IMR-90 (cell line): Measurements from ENCODE around the gene MAVS. TPM values are rescaled to one million over a fixed set of nuclear protein-coding genes. Genes with fewer than 3 reads are reported as not detected.

Experiments
- ATAC-seq: fragments of 200-7000 bp; cut with Tn5 transposase; 2 replicates; pipeline ENCODE4 v1.9.1; 2020; ENCODE audit warnings: low read depth, mild to moderate bottlenecking, moderate library complexity
- BruUV-seq: library from RNA; stranded (reverse); fragments of 400-500 nt; replicated peaks from 2 replicates; lab custom pipeline; 2021; lab: Mats Ljungman, UMichigan
- CTCF ChIA-PET: fragments of 300-600 bp; formaldehyde crosslinking; extraction: SDS; loops from one replicate; lab custom pipeline; 2021; ENCODE audit warnings: antibody characterized with exemption; lab: Yijun Ruan, JAX
- POLR2A ChIA-PET: fragments of 300-600 bp; sonication (Branson Sonifier 250); formaldehyde crosslinking; loops from one replicate; lab custom pipeline; 2022; ENCODE audit warnings: antibody characterized with exemption; ENCODE audit not compliant: unreplicated experiment; lab: Charles Lee
- DNase-seq: peaks from one replicate; pipeline ENCODE4 v3.0.0; 2013
- H2AFZ ChIP-seq: replicated peaks from 2 replicates; pipeline ENCODE3; 2013; ENCODE audit warnings: low read length, mild to moderate bottlenecking; ENCODE audit not compliant: poor library complexity
- H2AK5ac ChIP-seq: 2 replicates; pipeline ENCODE4 v1.6.1; 2013; ENCODE audit warnings: low read depth, low read length, inconsistent platforms
- H2AK9ac ChIP-seq: replicated peaks from 2 replicates; pipeline ENCODE3; 2013; ENCODE audit warnings: mild to moderate bottlenecking, low read depth, low read length, moderate library complexity; ENCODE audit not compliant: poor library complexity
- H2BK120ac ChIP-seq: 2 replicates; pipeline ENCODE4 v1.6.1; 2013; ENCODE audit warnings: low read depth, low read length, inconsistent platforms
- H2BK15ac ChIP-seq: 3 replicates; pipeline ENCODE4 v1.6.1; 2013; ENCODE audit warnings: low read depth, low read length, inconsistent platforms
- H2BK20ac ChIP-seq: 2 replicates; pipeline ENCODE4 v1.6.1; 2013; ENCODE audit warnings: low read depth, mild to moderate bottlenecking, inconsistent platforms, low read length, moderate library complexity
- H2BK5ac ChIP-seq: 2 replicates; pipeline ENCODE4 v1.6.1; 2013; ENCODE audit warnings: mild to moderate bottlenecking, low read depth, low read length, inconsistent platforms; ENCODE audit not compliant: poor library complexity, severe bottlenecking
- H3K14ac ChIP-seq: replicated peaks from 2 replicates; pipeline ENCODE4 v1.6.1; 2013; ENCODE audit warnings: low read depth, low read length, inconsistent platforms
- H3K18ac ChIP-seq: 2 replicates; pipeline ENCODE4 v1.6.1; 2013; ENCODE audit warnings: low read depth, low read length, control low read depth
- H3K23ac ChIP-seq: 2 replicates; pipeline ENCODE4 v1.6.1; 2013; ENCODE audit warnings: low read depth, low read length, inconsistent platforms
- H3K27ac ChIP-seq: 2 replicates; pipeline ENCODE4 v1.5.1; 2013; ENCODE audit warnings: mild to moderate bottlenecking, control low read depth, low read length; ENCODE audit not compliant: insufficient read depth
- H3K27me3 ChIP-seq: 2 replicates; pipeline ENCODE4 v1.6.1; 2013; ENCODE audit warnings: low read length; ENCODE audit not compliant: control insufficient read depth, insufficient read depth
- H3K36me3 ChIP-seq: 2 replicates; pipeline ENCODE4 v1.6.1; 2013; ENCODE audit warnings: low read length, mixed read lengths; ENCODE audit not compliant: control insufficient read depth, insufficient read depth
- H3K4ac ChIP-seq: 2 replicates; pipeline ENCODE4 v1.6.1; 2013; ENCODE audit warnings: low read depth, low read length, inconsistent platforms
- H3K4me1 ChIP-seq: 2 replicates; pipeline ENCODE4 v1.6.1; 2013; ENCODE audit warnings: low read length, mixed read lengths; ENCODE audit not compliant: control insufficient read depth, insufficient read depth
- H3K4me2 ChIP-seq: 2 replicates; pipeline ENCODE4 v1.6.1; 2013; ENCODE audit warnings: low read depth, mild to moderate bottlenecking, control low read depth, low read length, moderate library complexity
- H3K4me3 ChIP-seq: 2 replicates; pipeline ENCODE4 v1.5.1; 2013; ENCODE audit warnings: low read depth, mild to moderate bottlenecking, control low read depth, low read length, moderate library complexity; ENCODE audit not compliant: insufficient read depth
- H3K56ac ChIP-seq: 2 replicates; pipeline ENCODE4 v1.6.1; 2013; ENCODE audit warnings: low read length, inconsistent platforms; ENCODE audit not compliant: insufficient read depth; ENCODE audit errors: extremely low read depth
- H3K79me1 ChIP-seq, 2 experiments: 2 replicates each; pipeline ENCODE4 v1.6.1; 2013; ENCODE audit warnings: low read length in 2 of 2, inconsistent platforms in 1 of 2, low read depth in 1 of 2
- H3K9ac ChIP-seq: 2 replicates; pipeline ENCODE4 v1.6.1; 2013; ENCODE audit warnings: low read depth, low read length, control low read depth
- H3K9me1 ChIP-seq: 2 replicates; pipeline ENCODE4 v1.6.1; 2013; ENCODE audit warnings: low read length, inconsistent platforms; ENCODE audit not compliant: insufficient read depth
- H3K9me3 ChIP-seq: 2 replicates; pipeline ENCODE4 v1.6.1; 2013; ENCODE audit warnings: low read length; ENCODE audit not compliant: control insufficient read depth, insufficient read depth
- H4K20me1 ChIP-seq: 2 replicates; pipeline ENCODE4 v1.6.1; 2013; ENCODE audit warnings: low read length, inconsistent platforms; ENCODE audit not compliant: insufficient read depth
- H4K5ac ChIP-seq: 2 replicates; pipeline ENCODE4 v1.6.1; 2013; ENCODE audit warnings: mild to moderate bottlenecking, low read depth, low read length, control low read depth
- H4K8ac ChIP-seq, 2 experiments: 2 replicates each; pipeline ENCODE4 v1.6.1; 2013; ENCODE audit warnings: low read depth in 2 of 2, low read length in 2 of 2, control low read depth in 1 of 2, inconsistent platforms in 1 of 2
- H4K91ac ChIP-seq: 2 replicates; pipeline ENCODE4 v1.6.1; 2013; ENCODE audit warnings: low read depth, low read length, inconsistent platforms; ENCODE audit not compliant: insufficient read depth
- CEBPB ChIP-seq: IDR thresholded peaks from 2 replicates; pipeline ENCODE4 v1.6.1; 2012; ENCODE audit warnings: low read depth, low read length, improper control_type of control experiment
- CHD1 ChIP-seq: IDR thresholded peaks from 2 replicates; pipeline ENCODE4 v1.6.1; 2012; ENCODE audit warnings: low read depth, low read length, improper control_type of control experiment
- FOS ChIP-seq: fragments of 150-350 bp; IDR thresholded peaks from 2 replicates; pipeline ENCODE4 v1.6.1; 2016; ENCODE audit warnings: low read depth, low read length
- MAFK ChIP-seq: IDR thresholded peaks from 2 replicates; pipeline ENCODE4 v1.6.1; 2012; ENCODE audit warnings: low read depth, low read length, improper control_type of control experiment
- MAZ ChIP-seq: IDR thresholded peaks from 2 replicates; pipeline ENCODE4 v1.6.1; 2012; ENCODE audit warnings: low read depth, mild to moderate bottlenecking, low read length, improper control_type of control experiment, moderate library complexity, borderline replicate concordance
- MXI1 ChIP-seq: IDR thresholded peaks from 2 replicates; pipeline ENCODE4 v1.6.1; 2012; ENCODE audit warnings: low read depth, mild to moderate bottlenecking, low read length, moderate library complexity, borderline replicate concordance
- NFE2L2 ChIP-seq: fragments of 150-350 bp; IDR thresholded peaks from 2 replicates; pipeline ENCODE4 v1.6.1; 2016; ENCODE audit warnings: low read depth, mild to moderate bottlenecking, low read length
- POLR2A ChIP-seq: IDR thresholded peaks from 2 replicates; pipeline ENCODE4 v1.6.1; 2012; ENCODE audit warnings: mild to moderate bottlenecking, low read depth, low read length
- RAD21 ChIP-seq: IDR thresholded peaks from 2 replicates; pipeline ENCODE4 v1.6.1; 2012; ENCODE audit warnings: low read length, improper control_type of control experiment
- RCOR1 ChIP-seq: IDR thresholded peaks from 2 replicates; pipeline ENCODE4 v1.6.1; 2012; ENCODE audit warnings: mild to moderate bottlenecking, low read length, improper control_type of control experiment; ENCODE audit not compliant: insufficient replicate concordance
- SMC3 ChIP-seq: fragments of 150-350 bp; IDR thresholded peaks from 2 replicates; pipeline ENCODE4 v1.6.1; 2016; ENCODE audit warnings: low read depth, mild to moderate bottlenecking, antibody characterized with exemption, low read length, moderate library complexity
- WGBS, 2 experiments: methylation state at CpG; one replicate each; pipeline versions ENCODE4 v1.1.5 to v1.1.7; 2013; ENCODE audit warnings: missing lambda C conversion rate in 2 of 2; ENCODE audit not compliant: insufficient read length in 1 of 2; ENCODE audit errors: extremely low coverage in 2 of 2; 5-methylcytosine and 5-hydroxymethylcytosine counted together
- dilution Hi-C: fragments of 300-500 bp; cut with HindIII; formaldehyde crosslinking; loops from one replicate; pipeline ENCODE4 v1.14.3; 2018; ENCODE audit warnings: low sequenced_read_pairs; ENCODE audit not compliant: unreplicated experiment
- in situ Hi-C: fragments of 300-500 bp; cut with MboI; formaldehyde crosslinking; loops from 3 replicates; pipeline ENCODE4 v1.14.3; 2019; ENCODE audit warnings: low sequenced_read_pairs, inconsistent platforms, mixed read lengths
- intact Hi-C: fragments of 100-400 bp; cut with micrococcal nuclease; formaldehyde crosslinking; loops from 2 replicates; pipeline ENCODE4 v1.10.0; 2022
- polyA plus RNA-seq, 3 experiments: library from polyadenylated mRNA; depleted of rRNA; stranded (reverse); fragments of >200 nt; gene quantifications; 2 replicates each; pipeline ENCODE4 v1.2.3, GENCODE V29; 2012; ENCODE audit warnings: low replicate concordance in 1 of 3
- total RNA-seq: library from RNA; depleted of rRNA; stranded (reverse); fragments of >200 nt; gene quantifications from 2 replicates; pipeline ENCODE4 v1.2.3, GENCODE V29; 2012
- TF ChIP-seq, protein P1 (sequence below): fragments of 150-350 bp; IDR thresholded peaks from 2 replicates; pipeline ENCODE4 v1.6.1; 2016; ENCODE audit warnings: low read depth, mild to moderate bottlenecking, low read length, moderate library complexity, borderline replicate concordance
- TF ChIP-seq, protein P2 (sequence below): conservative IDR thresholded peaks from 2 replicates; pipeline ENCODE4 v1.5.1; 2012; ENCODE audit warnings: mild to moderate bottlenecking, low read depth, low read length, improper control_type of control experiment

MAVS gene
- total and polyA plus RNA-seq, 2 of the 4 experiments (the other 2 are of a cell fraction) = 10.4 to 15.6 TPM

DNA sequence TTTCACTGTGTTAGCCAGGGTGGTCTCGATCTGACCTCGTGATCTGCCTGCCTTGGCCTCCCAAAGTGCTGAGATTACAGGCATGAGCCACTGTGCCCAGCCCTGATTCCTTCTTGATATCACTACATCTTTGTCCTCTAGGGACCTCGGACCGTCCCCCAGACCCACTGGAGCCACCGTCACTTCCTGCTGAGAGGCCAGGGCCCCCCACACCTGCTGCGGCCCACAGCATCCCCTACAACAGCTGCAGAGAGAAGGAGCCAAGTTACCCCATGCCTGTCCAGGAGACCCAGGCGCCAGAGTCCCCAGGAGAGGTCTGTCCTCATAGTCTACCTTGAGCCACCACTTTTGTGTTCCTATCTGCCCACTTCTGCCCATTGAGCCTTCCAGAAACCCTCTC lies 14.6 kb downstream of the MAVS start:
- ATAC-seq (no peak), DNase-seq (no peak)
- H4K20me1 ChIP-seq = peaks cover 27% of the 10 kb centered on the region; the same call in 1 of the 2 replicates
- no peak overlapping the region for H3K14ac ChIP-seq
- no peaks in the 10 kb centered on the region for H3K27me3 ChIP-seq
- H3K9ac ChIP-seq = no peak overlapping the region
- H3K56ac ChIP-seq = no peak overlapping the region
- H3K9me1 ChIP-seq = no peaks in the 10 kb centered on the region
- dilution Hi-C loops = no loop called here
- in situ Hi-C loops = no loop called here
- no peak overlapping the region for H4K91ac ChIP-seq
- H2BK120ac ChIP-seq = no peak overlapping the region
- no peak for TF ChIP-seq MXI1
- TF ChIP-seq CHD1 = no peak
- TF ChIP-seq MAZ = no peak
- TF ChIP-seq, protein P1, sequence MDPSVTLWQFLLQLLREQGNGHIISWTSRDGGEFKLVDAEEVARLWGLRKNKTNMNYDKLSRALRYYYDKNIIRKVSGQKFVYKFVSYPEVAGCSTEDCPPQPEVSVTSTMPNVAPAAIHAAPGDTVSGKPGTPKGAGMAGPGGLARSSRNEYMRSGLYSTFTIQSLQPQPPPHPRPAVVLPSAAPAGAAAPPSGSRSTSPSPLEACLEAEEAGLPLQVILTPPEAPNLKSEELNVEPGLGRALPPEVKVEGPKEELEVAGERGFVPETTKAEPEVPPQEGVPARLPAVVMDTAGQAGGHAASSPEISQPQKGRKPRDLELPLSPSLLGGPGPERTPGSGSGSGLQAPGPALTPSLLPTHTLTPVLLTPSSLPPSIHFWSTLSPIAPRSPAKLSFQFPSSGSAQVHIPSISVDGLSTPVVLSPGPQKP = no peak
- no peak for TF ChIP-seq CEBPB
- TF ChIP-seq, protein P2, sequence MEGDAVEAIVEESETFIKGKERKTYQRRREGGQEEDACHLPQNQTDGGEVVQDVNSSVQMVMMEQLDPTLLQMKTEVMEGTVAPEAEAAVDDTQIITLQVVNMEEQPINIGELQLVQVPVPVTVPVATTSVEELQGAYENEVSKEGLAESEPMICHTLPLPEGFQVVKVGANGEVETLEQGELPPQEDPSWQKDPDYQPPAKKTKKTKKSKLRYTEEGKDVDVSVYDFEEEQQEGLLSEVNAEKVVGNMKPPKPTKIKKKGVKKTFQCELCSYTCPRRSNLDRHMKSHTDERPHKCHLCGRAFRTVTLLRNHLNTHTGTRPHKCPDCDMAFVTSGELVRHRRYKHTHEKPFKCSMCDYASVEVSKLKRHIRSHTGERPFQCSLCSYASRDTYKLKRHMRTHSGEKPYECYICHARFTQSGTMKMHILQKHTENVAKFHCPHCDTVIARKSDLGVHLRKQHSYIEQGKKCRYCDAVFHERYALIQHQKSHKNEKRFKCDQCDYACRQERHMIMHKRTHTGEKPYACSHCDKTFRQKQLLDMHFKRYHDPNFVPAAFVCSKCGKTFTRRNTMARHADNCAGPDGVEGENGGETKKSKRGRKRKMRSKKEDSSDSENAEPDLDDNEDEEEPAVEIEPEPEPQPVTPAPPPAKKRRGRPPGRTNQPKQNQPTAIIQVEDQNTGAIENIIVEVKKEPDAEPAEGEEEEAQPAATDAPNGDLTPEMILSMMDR = no peak
- no peak for TF ChIP-seq SMC3
- TF ChIP-seq NFE2L2 = no peak
- TF ChIP-seq POLR2A = no peak
- no peak for TF ChIP-seq RCOR1
- TF ChIP-seq FOS = no peak
- no peak for TF ChIP-seq MAFK
- no peak for TF ChIP-seq RAD21
- H3K18ac ChIP-seq = no peak overlapping the region
- peaks cover 81% of the 10 kb centered on the region for H3K36me3 ChIP-seq
- peaks cover 5% of the 10 kb centered on the region for H3K9me3 ChIP-seq
- H3K4me3 ChIP-seq = no peak overlapping the region
- H3K23ac ChIP-seq = no peak overlapping the region
- peaks cover 23 to 37% of the 10 kb centered on the region in 2 experiments for H3K79me1 ChIP-seq
- no peaks in the 10 kb centered on the region for H3K4me1 ChIP-seq
- H2BK5ac ChIP-seq = no peak overlapping the region
- H3K4me2 ChIP-seq = no peak overlapping the region
- H2AFZ ChIP-seq = no peak overlapping the region
- intact Hi-C loops = no loop called here
- no peak overlapping the region for H3K4ac ChIP-seq
- H4K5ac ChIP-seq = no peak overlapping the region
- ChIA-PET POLR2A (no interaction called here), CTCF (no interaction called here)
- H2BK20ac ChIP-seq = no peak overlapping the region
- H2BK15ac ChIP-seq = no peak overlapping the region
- H3K27ac ChIP-seq = no peak overlapping the region
- no peak overlapping the region for H2AK5ac ChIP-seq
- H4K8ac ChIP-seq = no peak overlapping the region
- WGBS, 2 experiments = 100% methylated on average over 1 of the region's 7 CpGs; no CpG with 5 or more reads in 1 of the 2 experiments
- BruUV-seq = no TSS peak
- H2AK9ac ChIP-seq = no peak overlapping the region
